Activated CD8-positive, alpha-beta T cell treated with anti-CD3 and anti-CD28 coated beads for 36 hours (primary cell): ENCODE results near the gene GPN2. TPM values are rescaled to one million over a fixed set of nuclear protein-coding genes. Genes with fewer than 3 reads are reported as not detected.

ENCODE experiments used
- ATAC-seq: fragments of 200-7000 bp; cut with Tn5 transposase; one replicate; pipeline ENCODE4 v1.10.0; 2021; ENCODE audit warnings: mild to moderate bottlenecking, moderate library complexity
- CTCF ChIA-PET: fragments of 350-600 bp; sonication (Branson Sonifier 250); formaldehyde crosslinking; loops from one replicate; lab custom pipeline; 2021; ENCODE audit warnings: antibody characterized with exemption; lab: Charles Lee
- POLR2A ChIA-PET: fragments of 350-600 bp; sonication (Branson Sonifier 250); formaldehyde crosslinking; loops from one replicate; lab custom pipeline; 2021; ENCODE audit warnings: antibody characterized with exemption; lab: Charles Lee
- DNase-seq: peaks from one replicate; pipeline ENCODE4 v3.0.0-alpha.2; 2020
- H3K27ac Mint-ChIP-seq: one replicate; pipeline ENCODE4 v1.8.0; 2021; ENCODE audit warnings: mild to moderate bottlenecking, mixed read lengths
- H3K27me3 Mint-ChIP-seq: one replicate; pipeline ENCODE4 v1.8.0; 2021; ENCODE audit warnings: mixed read lengths
- H3K36me3 Mint-ChIP-seq: one replicate; pipeline ENCODE4 v1.8.0; 2021; ENCODE audit warnings: low read depth, mixed read lengths
- H3K4me1 Mint-ChIP-seq: one replicate; pipeline ENCODE4 v1.8.0; 2021; ENCODE audit warnings: low read depth, mixed read lengths
- H3K4me3 Mint-ChIP-seq: one replicate; pipeline ENCODE4 v1.8.0; 2021; ENCODE audit warnings: mild to moderate bottlenecking, moderate library complexity, mixed read lengths
- H3K9me3 Mint-ChIP-seq: one replicate; pipeline ENCODE4 v1.8.0; 2021; ENCODE audit warnings: mixed read lengths
- intact Hi-C: fragments of 100-400 bp; cut with micrococcal nuclease; formaldehyde crosslinking; loops from one replicate; pipeline ENCODE4 v1.10.0; 2022
- total RNA-seq, 2 experiments: library from RNA; stranded (reverse); gene quantifications; one replicate each; pipeline ENCODE4 v1.2.3, GENCODE V29; 2021
- TF ChIP-seq, protein P1 (sequence below): fragments of 200-600 bp; IDR thresholded peaks from one replicate; pipeline ENCODE4 v1.8.0; 2022; ENCODE audit warnings: antibody characterized with exemption, mild to moderate bottlenecking

The GPN2 gene
- total RNA-seq, 2 experiments from 2014 or later, result 45.9 to 47.9 TPM

DNA sequence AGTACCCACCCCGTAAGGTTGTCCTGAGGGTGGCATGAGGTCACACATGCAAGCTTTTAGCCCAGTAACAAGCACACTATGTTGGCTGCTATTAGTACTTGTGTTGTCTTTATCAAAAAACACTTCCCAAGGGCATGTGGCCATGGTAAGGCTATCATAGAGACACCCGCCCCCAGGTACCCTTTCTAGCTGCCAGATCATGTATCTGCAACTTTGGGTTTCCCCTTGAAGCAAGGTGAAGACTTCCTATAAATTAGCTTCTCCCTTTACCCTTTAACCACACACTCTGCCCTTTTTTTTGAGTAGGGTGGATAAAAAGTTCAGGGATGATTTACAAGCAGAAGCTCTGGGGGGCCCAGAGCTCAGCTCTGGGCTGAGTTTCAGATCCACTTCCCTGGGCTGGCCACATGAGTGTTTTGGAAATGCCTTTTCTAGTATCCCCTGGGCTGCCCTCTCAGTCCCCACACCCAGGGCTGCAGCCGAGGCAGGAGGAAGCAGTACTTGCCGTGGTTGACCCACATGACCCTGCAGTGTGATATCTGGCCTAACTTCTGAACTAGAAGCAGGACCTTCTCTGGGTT, 61.6 kb downstream of the GPN2 start:
- ChIA-PET POLR2A (interaction anchor here (0.8 to 1.6 kb wide), 7 partner anchors 17 to 129 kb away, joined by 3 to 6 read pairs (median 4); no protein-coding TSS in a partner anchor), CTCF (interaction anchor here (0.7 to 1.5 kb wide), 6 partner anchors 17 to 465 kb away, joined by 3 to 6 read pairs (median 4); no protein-coding TSS in a partner anchor)
- Mint-ChIP-seq H3K9me3 (no peaks in the 10 kb centered on the region), H3K27ac (peak overlapping the region; percentile 96), H3K4me3 (peak overlapping the region; percentile 100), H3K36me3 (peaks cover 53% of the 10 kb centered on the region), H3K27me3 (no peaks in the 10 kb centered on the region), H3K4me1 (peaks cover 60% of the 10 kb centered on the region)
- ATAC-seq (peak; percentile 43), DNase-seq (peak; percentile 70)
- intact Hi-C loops, result no loop called here
- TF ChIP-seq, protein P1, sequence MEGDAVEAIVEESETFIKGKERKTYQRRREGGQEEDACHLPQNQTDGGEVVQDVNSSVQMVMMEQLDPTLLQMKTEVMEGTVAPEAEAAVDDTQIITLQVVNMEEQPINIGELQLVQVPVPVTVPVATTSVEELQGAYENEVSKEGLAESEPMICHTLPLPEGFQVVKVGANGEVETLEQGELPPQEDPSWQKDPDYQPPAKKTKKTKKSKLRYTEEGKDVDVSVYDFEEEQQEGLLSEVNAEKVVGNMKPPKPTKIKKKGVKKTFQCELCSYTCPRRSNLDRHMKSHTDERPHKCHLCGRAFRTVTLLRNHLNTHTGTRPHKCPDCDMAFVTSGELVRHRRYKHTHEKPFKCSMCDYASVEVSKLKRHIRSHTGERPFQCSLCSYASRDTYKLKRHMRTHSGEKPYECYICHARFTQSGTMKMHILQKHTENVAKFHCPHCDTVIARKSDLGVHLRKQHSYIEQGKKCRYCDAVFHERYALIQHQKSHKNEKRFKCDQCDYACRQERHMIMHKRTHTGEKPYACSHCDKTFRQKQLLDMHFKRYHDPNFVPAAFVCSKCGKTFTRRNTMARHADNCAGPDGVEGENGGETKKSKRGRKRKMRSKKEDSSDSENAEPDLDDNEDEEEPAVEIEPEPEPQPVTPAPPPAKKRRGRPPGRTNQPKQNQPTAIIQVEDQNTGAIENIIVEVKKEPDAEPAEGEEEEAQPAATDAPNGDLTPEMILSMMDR, result no peak

DNA sequence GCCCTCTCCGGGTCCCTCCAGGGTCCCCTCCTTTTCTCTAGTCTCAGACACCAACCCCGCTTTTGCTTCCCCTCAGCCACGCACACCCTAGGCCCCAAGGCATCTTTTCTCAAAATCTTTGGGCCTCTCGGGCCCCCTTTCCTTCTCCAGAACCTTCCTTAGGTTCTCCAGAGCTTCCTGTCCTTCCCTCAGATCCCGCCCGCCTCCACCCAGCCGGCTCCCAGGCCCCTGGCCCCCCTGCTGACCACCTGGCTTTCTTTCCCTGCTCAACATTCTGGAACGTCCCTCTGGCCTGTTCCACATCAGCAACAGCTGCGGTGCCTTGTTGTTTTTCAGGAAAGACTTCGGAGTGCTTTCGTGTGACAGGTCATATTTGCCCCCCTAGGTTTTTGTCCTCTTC, 62.4 kb downstream of the GPN2 start:
- intact Hi-C loops, result no loop called here
- peaks cover 55% of the 10 kb centered on the region for H3K4me1 Mint-ChIP-seq
- CTCF ChIA-PET, result no interaction called here
- POLR2A ChIA-PET, result interaction anchor here (0.9 to 1.6 kb wide), 4 partner anchors 16 to 128 kb away, joined by 3 to 6 read pairs (median 4); no protein-coding TSS in a partner anchor
- TF ChIP-seq, protein P1, result no peak
- no peaks in the 10 kb centered on the region for H3K27me3 Mint-ChIP-seq
- peaks cover 44% of the 10 kb centered on the region for H3K36me3 Mint-ChIP-seq
- DNase-seq (no peak), ATAC-seq (no peak)
- no peaks in the 10 kb centered on the region for H3K9me3 Mint-ChIP-seq
- peak overlapping the region; percentile 96 for H3K27ac Mint-ChIP-seq
- peak overlapping the region; percentile 100 for H3K4me3 Mint-ChIP-seq

DNA sequence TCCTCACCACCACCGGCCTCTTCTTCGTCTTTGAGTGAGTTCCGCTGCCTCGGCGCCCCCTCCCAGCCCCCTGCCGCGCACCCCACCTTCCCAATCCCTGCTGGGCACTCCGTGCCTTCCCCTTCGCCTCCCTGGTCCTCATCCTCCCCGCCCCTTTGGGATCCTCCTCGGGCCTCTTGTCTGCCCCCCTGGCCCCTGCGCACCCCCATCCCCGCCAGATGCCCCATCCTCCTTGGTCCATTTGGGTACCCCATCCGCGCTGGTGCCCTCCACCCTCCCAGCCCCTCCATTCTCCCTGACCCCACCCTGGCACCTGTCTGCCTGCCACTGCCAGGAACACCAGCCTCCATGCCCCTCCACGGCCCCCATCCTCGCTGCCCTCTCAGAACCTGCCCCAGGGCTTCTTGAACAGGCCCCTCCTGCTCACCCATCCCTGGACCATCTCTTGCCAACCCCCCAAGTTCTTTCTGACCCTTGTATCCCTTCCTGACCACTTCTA, 62.9 kb downstream of the GPN2 start:
- Mint-ChIP-seq H3K27me3 (no peaks in the 10 kb centered on the region), H3K4me3 (peak overlapping the region; percentile 100), H3K36me3 (peaks cover 39% of the 10 kb centered on the region), H3K27ac (peak overlapping the region; percentile 96), H3K9me3 (no peaks in the 10 kb centered on the region), H3K4me1 (peaks cover 50% of the 10 kb centered on the region)
- no peak for DNase-seq
- POLR2A ChIA-PET, result interaction anchor here (1.5 to 1.9 kb wide), 3 partner anchors 15 to 128 kb away, joined by 3 to 7 read pairs (median 6); no protein-coding TSS in a partner anchor
- ATAC-seq, result no peak
- CTCF ChIA-PET, result no interaction called here
- intact Hi-C loops, result no loop called here
- TF ChIP-seq, protein P1, result no peak

DNA sequence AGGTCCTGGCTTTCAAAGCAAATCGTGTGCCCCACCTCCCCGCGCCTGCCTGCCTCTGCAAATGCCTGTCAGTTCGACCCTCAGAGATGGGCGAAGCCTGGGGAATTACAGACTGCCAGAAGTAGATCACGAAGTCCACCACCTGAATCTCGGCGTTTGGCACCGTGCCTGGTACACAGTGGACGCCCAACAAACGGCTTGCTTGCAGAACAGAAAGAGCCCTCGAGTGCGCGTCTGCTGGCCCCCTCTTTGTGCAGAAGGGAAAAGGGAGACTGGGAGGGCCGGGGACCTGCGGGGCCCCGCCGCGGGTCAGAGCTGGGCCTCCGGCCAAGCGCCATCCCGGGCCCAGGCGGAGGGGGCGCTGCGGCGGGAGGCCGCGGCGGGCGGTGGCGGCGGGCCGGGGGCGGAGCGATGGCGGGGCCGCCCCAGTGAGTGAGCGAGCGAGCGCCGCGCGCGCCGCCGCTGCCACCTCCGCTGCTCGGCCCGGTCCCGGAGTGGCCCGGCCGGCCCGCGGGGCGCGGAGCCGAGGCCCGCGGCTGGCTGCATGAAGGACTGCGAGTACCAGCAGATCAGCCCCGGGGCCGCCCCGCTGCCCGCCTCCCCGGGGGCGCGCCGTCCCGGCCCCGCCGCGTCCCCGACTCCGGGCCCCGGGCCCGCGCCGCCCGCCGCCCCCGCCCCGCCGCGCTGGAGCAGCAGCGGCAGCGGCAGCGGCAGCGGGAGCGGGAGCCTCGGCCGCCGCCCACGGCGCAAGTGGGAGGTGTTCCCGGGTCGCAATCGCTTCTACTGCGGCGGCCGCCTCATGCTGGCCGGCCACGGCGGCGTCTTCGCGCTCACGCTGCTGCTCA, 63.6 kb downstream of the GPN2 start, which contains the start of gene ZDHHC18:
TSS of gene ZDHHC18 (plus strand) at position 428 of the 845 bp plus-strand sequence. CDS start at position 545, 117 bp downstream.
- Mint-ChIP-seq H3K4me1 (peaks cover 45% of the 10 kb centered on the region), H3K27me3 (no peaks in the 10 kb centered on the region), H3K4me3 (peak within 1 kb of the TSS; percentile 100), H3K27ac (peak within 1 kb of the TSS; percentile 96), H3K9me3 (no peaks in the 10 kb centered on the region), H3K36me3 (peaks cover 35% of the 10 kb centered on the region)
- CTCF ChIA-PET, result interaction anchor here (1.0 to 2.8 kb wide), 5 partner anchors 8 to 36 kb away, joined by 4 to 27 read pairs (median 5); no protein-coding TSS in a partner anchor
- TF ChIP-seq, protein P1, result no peak
- peak; percentile 69 for DNase-seq
- intact Hi-C loops, result no loop called here
- POLR2A ChIA-PET, result interaction anchor here (1.0 to 1.9 kb wide), 2 partner anchors 12 to 15 kb away, joined by 3 to 7 read pairs; no protein-coding TSS in a partner anchor
- peak; percentile 84 for ATAC-seq

Other genes starting within 250 kb of the GPN2 start
- gene ARID1A, start 194.3 kb downstream of the GPN2 start, total RNA-seq, result 10 to 100 TPM; 82.4 to 84.9 TPM
- gene PIGV, start 102.3 kb downstream of the GPN2 start, total RNA-seq, result 10 to 100 TPM; 21.2 to 23.9 TPM
- gene ZDHHC18, start 63.6 kb downstream of the GPN2 start, total RNA-seq, result 10 to 100 TPM; 55.0 to 61.3 TPM
- under 1 TPM; 0.47 to 0.59 TPM for gene SFN, start 27.1 kb downstream of the GPN2 start, total RNA-seq
- 1 to 10 TPM; 8.7 to 9.6 TPM for gene GPATCH3, start 10.2 kb upstream of the GPN2 start, total RNA-seq
- not detected for gene NR0B2, start 23.7 kb upstream of the GPN2 start, total RNA-seq
- 100 to 1,000 TPM in 1 of 2 experiments, 10 to 100 TPM in 1; 97.0 to 103 TPM for gene NUDC, start 31.5 kb upstream of the GPN2 start, total RNA-seq
- under 1 TPM; 0.18 to 0.27 TPM for gene KDF1, start 70.2 kb upstream of the GPN2 start, total RNA-seq
- gene TRNP1, start 103.4 kb upstream of the GPN2 start, total RNA-seq, result under 1 TPM; 0.16 to 0.38 TPM
- gene TENT5B, start 122.6 kb upstream of the GPN2 start, total RNA-seq, result not detected